GM19455 (cell line): ENCODE measurements around the gene CUX1.

Source experiments
- ATAC-seq: cut with Tn5 transposase; IDR thresholded peaks from one replicate; pipeline ENCODE4 v1.9.1; 2021; ENCODE audit not compliant: unreplicated experiment

CUX1 gene

GRCh38 chr7:102065226-102065625, 247.8 kb downstream of the CUX1 start:
- no peak for ATAC-seq

GRCh38 chr7:102066476-102066875, 249.1 kb downstream of the CUX1 start:
- ATAC-seq = no peak

- no peak for ATAC-seq
Observed at GRCh38 chr7:102068846-102069245, 251.4 kb downstream of the CUX1 start.

DNA sequence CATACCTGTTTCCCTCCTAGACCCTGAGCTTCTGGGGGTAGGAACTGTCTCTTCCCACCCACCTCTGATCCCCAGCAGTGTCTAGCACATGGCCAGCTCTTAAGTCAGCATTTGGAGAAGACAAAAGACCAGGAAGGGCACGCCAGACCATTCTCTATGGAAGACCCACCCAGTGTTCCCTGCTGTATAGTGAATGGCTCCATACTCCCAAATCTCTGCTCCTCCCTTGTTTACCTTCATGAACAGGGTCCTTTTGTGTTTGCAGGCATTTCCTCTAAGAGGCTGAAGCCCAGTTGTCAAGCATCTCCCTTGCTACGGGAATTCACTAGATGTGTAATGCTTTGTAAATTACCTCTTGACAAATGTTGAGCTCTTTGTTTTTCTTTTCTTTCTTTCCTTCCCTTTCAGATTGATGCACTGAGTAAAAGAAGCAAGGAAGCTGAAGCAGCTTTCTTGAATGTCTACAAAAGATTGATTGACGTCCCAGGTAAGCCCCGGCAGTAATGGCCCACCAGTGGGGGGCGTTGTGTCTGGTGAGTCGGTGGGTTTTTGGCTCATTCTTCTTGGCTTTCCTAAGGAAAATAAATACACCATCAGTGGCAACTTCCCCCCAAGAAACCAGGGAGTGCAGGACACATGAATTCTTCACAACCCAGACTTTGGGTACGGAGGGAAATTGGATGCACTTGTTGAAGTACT, 252.7 kb downstream of the CUX1 start:
- ATAC-seq = no peak

GRCh38 chr7:102072003-102072402, 254.6 kb downstream of the CUX1 start:
- ATAC-seq = no peak

DNA sequence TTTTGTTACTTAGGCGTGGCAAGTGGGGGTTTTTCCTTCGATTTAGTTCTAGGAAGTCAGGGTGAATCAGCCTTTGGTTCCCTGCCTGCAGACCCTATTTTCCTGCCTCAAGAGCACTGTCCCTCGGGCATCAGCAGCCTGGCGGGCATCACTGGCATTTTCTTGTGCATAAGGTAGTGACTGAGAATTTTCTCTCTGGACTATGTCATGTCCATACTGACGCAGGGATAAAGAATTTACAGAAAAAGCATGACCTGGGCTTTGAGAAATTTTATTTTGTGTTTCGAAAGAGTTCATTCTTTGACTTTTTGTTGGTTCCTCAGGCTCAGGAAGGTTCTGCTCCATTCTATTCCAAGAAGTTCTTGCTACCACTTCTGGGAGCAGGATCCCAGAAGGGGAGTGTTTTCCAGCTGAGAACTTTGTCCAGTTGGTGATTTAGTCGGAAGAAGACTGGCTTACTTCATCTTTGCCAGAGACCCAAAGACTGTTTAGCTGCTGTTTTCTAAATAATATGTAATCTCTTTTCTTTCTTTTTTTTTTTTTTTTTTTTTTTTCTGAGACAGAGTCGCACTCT, 255.3 kb downstream of the CUX1 start:
- no peak for ATAC-seq

GRCh38 chr7:102073931-102074880, 256.8 kb downstream of the CUX1 start:
- no peak for ATAC-seq

DNA sequence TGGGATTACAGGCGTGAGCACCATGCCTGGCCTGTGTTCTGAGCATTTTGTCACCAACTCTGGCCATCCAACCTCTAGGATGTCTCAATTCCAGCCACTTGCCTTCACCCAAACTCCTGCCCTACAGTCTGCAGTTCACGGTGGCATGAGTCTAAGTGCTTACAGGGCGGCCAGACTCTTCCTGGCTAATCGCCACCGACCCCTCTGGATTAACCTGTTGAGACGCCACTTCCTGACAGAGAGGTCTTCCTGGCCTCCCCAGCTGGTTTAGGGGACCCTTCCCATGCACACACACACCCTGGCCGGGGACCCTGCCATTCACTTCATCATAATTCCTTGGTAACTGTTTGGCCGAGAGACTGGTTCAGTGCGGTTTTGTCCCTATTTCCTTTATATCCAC, 257.7 kb downstream of the CUX1 start:
- no peak for ATAC-seq

DNA sequence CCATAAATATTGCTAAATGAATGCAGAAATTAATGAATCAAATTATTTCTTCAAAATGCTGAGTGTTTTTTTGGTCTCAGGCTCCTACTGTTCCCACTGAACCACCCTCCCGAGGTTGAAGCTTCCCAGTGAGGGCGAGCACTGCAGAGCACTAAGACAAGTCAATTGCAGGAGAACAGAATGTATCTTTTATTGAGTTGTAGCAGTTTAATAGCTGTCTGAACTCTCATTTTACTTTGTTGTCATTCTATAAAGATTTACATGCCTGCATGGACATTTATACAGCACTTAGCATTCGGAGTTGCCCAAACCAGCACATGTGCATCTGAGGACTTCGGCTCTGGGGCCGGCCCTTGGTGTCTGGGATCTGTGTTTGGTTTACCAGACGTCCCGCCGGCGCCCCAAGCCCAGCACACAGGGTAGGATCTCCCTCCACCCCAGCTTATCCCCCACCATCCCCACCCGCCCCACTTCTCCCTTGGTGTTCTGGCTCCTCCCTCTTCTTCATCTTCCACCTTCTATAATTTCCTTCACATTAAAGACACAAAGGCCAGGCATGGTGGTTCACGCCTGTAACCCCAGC, 258.2 kb downstream of the CUX1 start:
- no peak for ATAC-seq

- ATAC-seq = no peak
Observed at GRCh38 chr7:102077081-102077480, 259.7 kb downstream of the CUX1 start.

DNA sequence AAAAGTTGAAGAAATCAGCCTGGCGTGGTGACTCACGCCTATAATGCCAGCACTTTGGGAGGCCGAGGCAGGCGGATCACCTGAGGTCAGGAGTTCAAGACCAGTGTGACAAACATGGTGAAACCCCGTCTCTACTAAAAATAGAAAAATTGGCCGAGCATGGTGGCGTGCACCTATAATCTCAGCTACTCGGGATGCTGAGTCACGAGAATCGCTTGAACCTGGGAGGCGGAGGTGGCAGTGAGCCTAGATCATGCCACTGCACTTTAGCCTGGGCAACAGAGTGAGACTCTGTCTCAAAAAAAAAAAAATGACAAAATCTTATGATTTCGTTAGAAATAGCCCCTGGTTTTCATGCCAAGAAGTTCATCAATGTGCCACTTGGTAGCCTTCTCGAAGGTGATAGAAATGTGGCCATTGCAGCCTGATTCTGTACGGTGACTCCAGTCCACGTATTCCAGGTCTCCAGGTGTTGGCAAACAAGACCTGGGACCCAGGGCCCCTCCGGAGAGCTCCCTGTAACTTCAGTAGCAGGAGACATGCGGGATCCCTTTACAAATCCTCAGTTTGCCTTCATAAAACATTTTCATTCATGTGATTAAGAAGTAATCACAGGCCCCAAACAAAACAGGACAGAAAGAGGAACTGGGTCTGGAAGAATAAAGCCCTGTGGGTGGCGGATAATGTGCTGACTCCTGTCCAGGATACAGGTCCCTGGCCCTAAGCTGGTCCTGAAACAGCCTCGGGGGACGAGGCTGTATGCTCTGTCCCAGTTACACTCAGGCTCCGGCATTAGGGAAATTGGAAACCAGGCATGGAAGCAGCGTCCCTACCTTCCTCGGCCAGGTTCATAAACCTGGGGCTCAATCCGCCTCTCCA, 262.0 kb downstream of the CUX1 start:
- no peak for ATAC-seq

GRCh38 chr7:102080019-102080433, 262.6 kb downstream of the CUX1 start:
- ATAC-seq = no peak

DNA sequence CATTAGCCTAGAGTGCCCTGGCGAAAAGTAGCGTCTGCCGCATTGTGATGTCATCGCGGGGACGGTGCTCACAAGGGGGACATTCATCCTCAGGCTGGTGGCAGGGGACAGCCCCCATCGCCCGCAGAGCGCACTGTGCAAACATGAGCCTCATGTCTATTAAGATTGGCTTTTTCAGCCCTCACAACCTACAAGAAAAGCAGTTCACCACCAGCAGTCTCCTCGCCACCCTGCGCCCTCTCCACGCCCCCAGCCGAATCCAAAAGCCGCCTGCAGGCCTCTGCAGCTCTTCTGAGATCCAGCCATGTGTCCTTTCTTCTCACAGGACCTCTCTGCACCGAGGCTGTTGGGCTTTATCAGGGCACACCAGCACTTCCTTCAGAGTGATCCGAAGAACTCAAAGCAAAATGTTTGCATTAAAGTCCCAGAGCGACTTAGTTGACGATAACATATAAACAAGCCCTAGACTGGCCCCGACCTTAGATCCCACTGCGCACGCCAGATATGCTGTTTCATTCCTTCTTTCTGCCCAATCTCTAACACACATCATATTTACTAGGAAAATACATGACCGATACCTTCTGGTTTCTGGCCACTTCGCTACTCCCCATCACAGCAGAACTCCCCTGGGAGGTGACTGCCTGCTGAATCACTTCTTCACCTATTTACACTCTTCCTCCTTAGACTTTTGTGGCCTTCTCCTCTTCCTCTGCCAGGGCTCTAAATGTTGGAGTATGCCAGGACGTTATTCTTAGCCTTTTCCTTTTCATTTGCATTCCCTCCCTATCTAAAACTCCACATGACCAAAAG, 263.2 kb downstream of the CUX1 start:
- ATAC-seq = no peak

DNA sequence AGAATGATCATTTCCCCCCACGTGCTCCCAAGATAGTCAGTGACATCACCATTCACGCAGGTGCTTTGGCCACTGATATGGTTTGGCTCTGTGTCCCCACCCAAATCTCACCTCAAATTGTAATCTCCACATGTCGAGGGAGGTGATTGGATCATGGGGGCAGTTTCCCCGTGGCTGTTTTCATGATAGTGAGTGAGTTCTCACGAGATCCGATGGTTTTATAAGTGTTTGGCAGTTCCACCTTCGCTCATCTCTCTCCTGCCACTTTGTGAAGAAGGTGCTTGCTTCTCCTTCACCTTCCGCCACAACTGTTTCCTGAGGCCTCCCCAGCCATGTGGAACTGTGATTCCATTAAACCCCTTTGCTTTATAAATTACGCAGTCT, 263.8 kb downstream of the CUX1 start:
- no peak for ATAC-seq

GRCh38 chr7:102082693-102083368, 265.4 kb downstream of the CUX1 start:
- no peak for ATAC-seq

DNA sequence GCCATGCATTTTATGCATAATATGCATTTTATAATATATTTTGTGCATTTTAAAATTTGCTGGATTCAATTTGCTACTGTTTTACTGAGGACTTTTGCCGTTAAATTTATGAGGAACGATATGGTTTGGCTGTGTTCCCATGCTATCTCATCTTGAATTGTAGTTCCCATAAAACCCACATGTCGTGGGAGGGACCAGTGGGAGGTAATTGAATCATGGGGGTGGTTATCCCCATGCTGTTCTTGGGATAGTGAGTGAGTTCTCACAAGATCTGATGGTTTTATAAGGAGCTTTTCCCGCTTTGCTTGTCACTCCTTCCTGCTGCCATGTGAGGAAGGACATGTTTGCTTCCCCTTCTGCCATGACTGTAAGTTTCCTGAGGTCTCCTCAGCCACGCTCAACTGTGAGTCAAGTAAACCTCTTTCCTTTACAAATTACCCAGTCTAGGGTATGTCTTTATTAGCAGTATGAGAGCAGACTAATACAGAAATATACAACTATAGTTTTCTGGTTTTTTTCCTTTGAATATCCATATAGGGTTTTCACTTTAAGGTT, 267.9 kb downstream of the CUX1 start:
- no peak for ATAC-seq

- no peak for ATAC-seq
Observed at GRCh38 chr7:102089175-102090098, 272.0 kb downstream of the CUX1 start.
